ENCODE data around the gene ILRUN. TPM values are rescaled to one million over a fixed set of nuclear protein-coding genes. Genes with fewer than 3 reads are reported as not detected.
"Not testable (repeated sequence)": the region's sequence is repeated elsewhere in the genome, so short reads cannot be mapped to it uniquely, and the experiment has no call there.

ILRUN gene
- 54.2 TPM for total RNA-seq

GRCh38 chr6:34696739-34697543, at the start of gene ILRUN:
Gene ILRUN (minus strand): TSS chr6:34696767. CDS start chr6:34696603, 164 bp downstream.
- DNase-seq: peak; percentile 98

GRCh38 chr6:34745277-34746103, 48.9 kb upstream of the ILRUN start:
- DNase-seq: peak; percentile 49

- not testable (repeated sequence) for DNase-seq
Observed at GRCh38 chr6:34744294-34744647, 47.7 kb upstream of the ILRUN start.

GRCh38 chr6:34743625-34744293, 47.2 kb upstream of the ILRUN start:
- no peak for DNase-seq

GRCh38 chr6:34742094-34742493, 45.5 kb upstream of the ILRUN start:
- no peak for DNase-seq

GRCh38 chr6:34736823-34737222, 40.3 kb upstream of the ILRUN start:
- DNase-seq: no peak

GRCh38 chr6:34731393-34732060, 35.0 kb upstream of the ILRUN start:
- DNase-seq: no peak

- DNase-seq: peak; percentile 95
Observed at GRCh38 chr6:34729631-34730470, 33.3 kb upstream of the ILRUN start.

- no peak for DNase-seq
Observed at GRCh38 chr6:34726055-34726454, 29.5 kb upstream of the ILRUN start.

- no peak for DNase-seq
Observed at GRCh38 chr6:34723203-34723602, 26.6 kb upstream of the ILRUN start.

GRCh38 chr6:34722451-34722850, 25.9 kb upstream of the ILRUN start:
- no peak for DNase-seq

GRCh38 chr6:34720160-34720559, 23.6 kb upstream of the ILRUN start:
- not testable (repeated sequence) for DNase-seq

GRCh38 chr6:34719646-34720045, 23.1 kb upstream of the ILRUN start:
- DNase-seq: not testable (repeated sequence)

- DNase-seq: no peak
Observed at GRCh38 chr6:34718976-34719375, 22.4 kb upstream of the ILRUN start.

GRCh38 chr6:34717466-34717865, 20.9 kb upstream of the ILRUN start:
- no peak for DNase-seq

- no peak for DNase-seq
Observed at GRCh38 chr6:34714663-34715062, 18.1 kb upstream of the ILRUN start.

GRCh38 chr6:34712881-34713280, 16.3 kb upstream of the ILRUN start:
- DNase-seq: not testable (repeated sequence)

- DNase-seq: peak; percentile 92
Observed at GRCh38 chr6:34709386-34709785, 12.8 kb upstream of the ILRUN start.

- no peak for DNase-seq
Observed at GRCh38 chr6:34705241-34705640, 8.7 kb upstream of the ILRUN start.

- no peak for DNase-seq
Observed at GRCh38 chr6:34701199-34701598, 4.6 kb upstream of the ILRUN start.

- DNase-seq: no peak
Observed at GRCh38 chr6:34697904-34698559, 1.5 kb upstream of the ILRUN start.

Data from tongue (tissue), 2 donors.